A549 (cell line): Measurements from ENCODE around the gene TAAR8. TPM values are rescaled to one million over a fixed set of nuclear protein-coding genes. Genes with fewer than 3 reads are reported as not detected.

Source experiments
- ATAC-seq, 2 experiments: fragments of 200-7000 bp in 1 of 2; fragments of >200 bp in 1 of 2; cut with Nextera tagmentation in 1 of 2; cut with Tn5 transposase in 1 of 2; 3 replicates each; pipeline versions ENCODE4 v1.8.0 to v1.9.1; 2018 to 2020; ENCODE audit warnings: mild to moderate bottlenecking in 1 of 2, moderate library complexity in 1 of 2
- CTCF ChIA-PET: fragments of 300-600 bp; sonication (Branson Sonifier 250); formaldehyde crosslinking; extraction: SDS; loops from one replicate; lab custom pipeline; 2021; ENCODE audit warnings: antibody characterized with exemption, inconsistent platforms; lab: Yijun Ruan, JAX
- POLR2A ChIA-PET: fragments of 350-600 bp; formaldehyde crosslinking; extraction: SDS; loops from one replicate; lab custom pipeline; 2021; ENCODE audit warnings: antibody characterized with exemption, inconsistent platforms; lab: Yijun Ruan, JAX
- DNase-seq, 2 experiments: peaks; one replicate each; pipeline versions ENCODE4 v3.0.0 to v3.0.0-alpha.2; 2011 to 2016; ENCODE audit warnings: low read depth in 1 of 2, low spot score in 1 of 2
- FAIRE-seq: peaks from 2 replicates; lab custom pipeline; 2011; peaks lifted over from hg19 to GRCh38; lab: Jason Lieb, UNC
- H3K27ac ChIP-seq, 2 experiments: fragments of >200 bp; sonication (Bioruptor Twin); formaldehyde crosslinking; 3 replicates each; pipeline ENCODE4 v1.5.1; 2016 to 2017
- H3K4me1 ChIP-seq: fragments of >200 bp; sonication (Bioruptor Twin); formaldehyde crosslinking; 3 replicates; pipeline ENCODE4 v1.6.1; 2016
- H3K4me2 ChIP-seq: fragments of >200 bp; sonication (Bioruptor Twin); formaldehyde crosslinking; 3 replicates; pipeline ENCODE4 v1.6.1; 2016
- H3K4me3 ChIP-seq: fragments of >200 bp; sonication (Bioruptor Twin); formaldehyde crosslinking; 3 replicates; pipeline ENCODE4 v1.5.1; 2016
- H3K9me3 ChIP-seq: fragments of >200 bp; sonication (Bioruptor Twin); formaldehyde crosslinking; 3 replicates; pipeline ENCODE4 v1.6.1; 2016
- CBX8 ChIP-seq: fragments of 200-600 bp; sonication (generic); IDR thresholded peaks from 2 replicates; pipeline ENCODE4 v1.6.1; 2016
- CHD2 ChIP-seq: fragments of 150-350 bp; IDR thresholded peaks from 2 replicates; pipeline ENCODE4 v1.6.1; 2014; ENCODE audit warnings: low read length; ENCODE audit not compliant: partially characterized antibody
- GATA3 ChIP-seq: IDR thresholded peaks from 2 replicates; pipeline ENCODE4 v1.6.1; 2012; ENCODE audit warnings: borderline replicate concordance
- HDAC2 ChIP-seq: fragments of 200-600 bp; sonication (generic); IDR thresholded peaks from 2 replicates; pipeline ENCODE4 v1.6.1; 2016
- HOXB13 ChIP-seq: fragments of 250-450 bp; sonication (Bioruptor Pico); IDR thresholded peaks from 2 replicates; pipeline ENCODE4 v1.5.0; 2020; ENCODE audit warnings: low read depth, mild to moderate bottlenecking, moderate library complexity
- JUNB ChIP-seq: fragments of >200 bp; sonication (Bioruptor Twin); formaldehyde crosslinking; IDR thresholded peaks from 2 replicates; pipeline ENCODE4 v1.6.1; 2016
- MAZ ChIP-seq: fragments of 150-350 bp; IDR thresholded peaks from 2 replicates; pipeline ENCODE4 v1.6.1; 2014; ENCODE audit warnings: antibody characterized with exemption, low read depth, low read length, borderline replicate concordance
- NR3C1 ChIP-seq: fragments of >200 bp; sonication (Bioruptor Twin); formaldehyde crosslinking; IDR thresholded peaks from 3 replicates; pipeline ENCODE4 v1.6.1; 2017
- RARB ChIP-seq: fragments of 250-450 bp; sonication (Bioruptor Pico); IDR thresholded peaks from 2 replicates; pipeline ENCODE4 v1.8.0; 2021; ENCODE audit warnings: mild to moderate bottlenecking, moderate library complexity
- RCOR1 ChIP-seq: fragments of 150-350 bp; IDR thresholded peaks from 2 replicates; pipeline ENCODE4 v1.6.1; 2014; ENCODE audit warnings: antibody characterized with exemption, low read length, low read depth
- RFX5 ChIP-seq: fragments of 450-650 bp; IDR thresholded peaks from 2 replicates; pipeline ENCODE4 v1.7.1; 2014; ENCODE audit warnings: antibody characterized with exemption, mild to moderate bottlenecking, moderate library complexity
- SMC3 ChIP-seq: fragments of >200 bp; sonication (Bioruptor Twin); formaldehyde crosslinking; IDR thresholded peaks from 3 replicates; pipeline ENCODE4 v1.6.1; 2018; ENCODE audit warnings: inconsistent platforms
- ZSCAN20 ChIP-seq: fragments of 250-450 bp; sonication (Bioruptor Pico); IDR thresholded peaks from 2 replicates; pipeline ENCODE4 v1.8.0; 2022; ENCODE audit warnings: mild to moderate bottlenecking, moderate library complexity
- WGBS: methylation state at CpG from one replicate; pipeline ENCODE4 v1.1.6; 2017; ENCODE audit errors: missing lambda C conversion rate; 5-methylcytosine and 5-hydroxymethylcytosine counted together
- polyA plus RNA-seq, 4 experiments: library from polyadenylated mRNA; depleted of rRNA in 3 of 4; stranded (reverse); fragments of >200 nt; fragmentation: RNase III in 1 of 4; extraction: RNeasy Plus Mini Kit Qiagen cat#74134 plus additional on column Dnase treatment in 1 of 4; gene quantifications; 2 replicates in 3 of 4; 3 replicates in 1 of 4; pipeline ENCODE4 v1.2.3, GENCODE V29; 2011 to 2017
- TF ChIP-seq, protein P1 (sequence below): fragments of 150-350 bp; IDR thresholded peaks from 2 replicates; pipeline ENCODE4 v1.6.1; 2014; ENCODE audit warnings: low read depth, mild to moderate bottlenecking, low read length
- TF ChIP-seq, protein P2 (sequence below): fragments of 200-600 bp; sonication (generic); IDR thresholded peaks from 2 replicates; pipeline ENCODE4 v1.6.1; 2016; ENCODE audit warnings: antibody characterized with exemption, mild to moderate bottlenecking, moderate library complexity
- TF ChIP-seq, protein P3 (sequence below): IDR thresholded peaks from 2 replicates; pipeline ENCODE4 v1.6.1; 2012
- TF ChIP-seq, protein P4 (sequence below): fragments of >200 bp; sonication (Bioruptor Twin); formaldehyde crosslinking; IDR thresholded peaks from 2 replicates; pipeline ENCODE4 v1.6.1; 2016
- TF ChIP-seq, protein P5 (sequence below): IDR thresholded peaks from 2 replicates; pipeline ENCODE4 v1.6.1; 2012

TAAR8 gene
- polyA plus RNA-seq, 2 of the 4 experiments (the other 2 are of a cell fraction), result not detected

DNA sequence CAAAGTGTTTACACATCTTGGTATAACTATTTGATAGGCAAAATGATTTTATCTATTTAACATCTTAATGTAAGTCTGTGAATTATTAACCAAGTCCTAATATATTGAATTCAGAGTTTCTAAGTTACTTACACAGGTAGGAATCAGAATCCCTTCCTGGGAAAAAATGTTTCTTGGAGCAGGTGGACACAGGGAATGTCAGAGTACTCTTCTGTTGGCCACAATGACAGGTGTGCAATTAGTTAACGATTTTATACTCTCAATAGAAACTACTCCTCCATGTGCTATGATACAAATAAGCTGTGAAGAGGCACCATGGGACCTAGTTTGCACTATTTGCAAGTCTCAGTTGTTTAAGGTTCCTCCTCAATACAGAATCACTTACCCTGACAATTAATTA, 37.9 kb downstream of the TAAR8 start (continued):
- TF ChIP-seq JUNB, result no peak
- no peak for TF ChIP-seq HDAC2
- TF ChIP-seq RARB (CRISPR knock-in tag), result no peak
- TF ChIP-seq ZSCAN20 (CRISPR knock-in tag), result no peak
- TF ChIP-seq SMC3, result no peak
- TF ChIP-seq, all 56 proteins: peak for 0

DNA sequence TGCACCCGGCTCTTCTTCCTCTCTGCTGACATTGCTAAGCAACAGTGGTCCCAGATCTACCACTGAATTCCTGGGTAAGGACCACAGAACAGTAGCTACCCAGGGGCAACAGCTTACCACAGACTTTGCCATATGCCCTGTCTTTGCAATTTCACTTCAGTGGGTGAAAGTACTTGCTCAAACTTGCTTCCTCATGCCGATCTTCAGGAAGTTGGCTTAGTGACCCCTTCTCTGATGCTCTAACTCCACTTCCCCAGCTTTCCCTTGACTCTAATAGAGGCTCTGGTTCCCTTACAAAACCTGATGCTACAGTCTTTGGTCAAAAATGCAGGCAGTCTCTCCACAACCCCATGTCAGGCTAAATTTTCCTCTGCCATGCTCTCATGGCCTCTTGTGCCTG, 40.4 kb downstream of the TAAR8 start:
- CTCF ChIA-PET, result no interaction called here
- TF ChIP-seq RFX5 (no peak), CBX8 (no peak), MAZ (no peak), JUNB (no peak), RCOR1 (no peak), GATA3 (no peak)
- TF ChIP-seq, protein P1, sequence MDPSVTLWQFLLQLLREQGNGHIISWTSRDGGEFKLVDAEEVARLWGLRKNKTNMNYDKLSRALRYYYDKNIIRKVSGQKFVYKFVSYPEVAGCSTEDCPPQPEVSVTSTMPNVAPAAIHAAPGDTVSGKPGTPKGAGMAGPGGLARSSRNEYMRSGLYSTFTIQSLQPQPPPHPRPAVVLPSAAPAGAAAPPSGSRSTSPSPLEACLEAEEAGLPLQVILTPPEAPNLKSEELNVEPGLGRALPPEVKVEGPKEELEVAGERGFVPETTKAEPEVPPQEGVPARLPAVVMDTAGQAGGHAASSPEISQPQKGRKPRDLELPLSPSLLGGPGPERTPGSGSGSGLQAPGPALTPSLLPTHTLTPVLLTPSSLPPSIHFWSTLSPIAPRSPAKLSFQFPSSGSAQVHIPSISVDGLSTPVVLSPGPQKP, result no peak
- TF ChIP-seq, protein P2, sequence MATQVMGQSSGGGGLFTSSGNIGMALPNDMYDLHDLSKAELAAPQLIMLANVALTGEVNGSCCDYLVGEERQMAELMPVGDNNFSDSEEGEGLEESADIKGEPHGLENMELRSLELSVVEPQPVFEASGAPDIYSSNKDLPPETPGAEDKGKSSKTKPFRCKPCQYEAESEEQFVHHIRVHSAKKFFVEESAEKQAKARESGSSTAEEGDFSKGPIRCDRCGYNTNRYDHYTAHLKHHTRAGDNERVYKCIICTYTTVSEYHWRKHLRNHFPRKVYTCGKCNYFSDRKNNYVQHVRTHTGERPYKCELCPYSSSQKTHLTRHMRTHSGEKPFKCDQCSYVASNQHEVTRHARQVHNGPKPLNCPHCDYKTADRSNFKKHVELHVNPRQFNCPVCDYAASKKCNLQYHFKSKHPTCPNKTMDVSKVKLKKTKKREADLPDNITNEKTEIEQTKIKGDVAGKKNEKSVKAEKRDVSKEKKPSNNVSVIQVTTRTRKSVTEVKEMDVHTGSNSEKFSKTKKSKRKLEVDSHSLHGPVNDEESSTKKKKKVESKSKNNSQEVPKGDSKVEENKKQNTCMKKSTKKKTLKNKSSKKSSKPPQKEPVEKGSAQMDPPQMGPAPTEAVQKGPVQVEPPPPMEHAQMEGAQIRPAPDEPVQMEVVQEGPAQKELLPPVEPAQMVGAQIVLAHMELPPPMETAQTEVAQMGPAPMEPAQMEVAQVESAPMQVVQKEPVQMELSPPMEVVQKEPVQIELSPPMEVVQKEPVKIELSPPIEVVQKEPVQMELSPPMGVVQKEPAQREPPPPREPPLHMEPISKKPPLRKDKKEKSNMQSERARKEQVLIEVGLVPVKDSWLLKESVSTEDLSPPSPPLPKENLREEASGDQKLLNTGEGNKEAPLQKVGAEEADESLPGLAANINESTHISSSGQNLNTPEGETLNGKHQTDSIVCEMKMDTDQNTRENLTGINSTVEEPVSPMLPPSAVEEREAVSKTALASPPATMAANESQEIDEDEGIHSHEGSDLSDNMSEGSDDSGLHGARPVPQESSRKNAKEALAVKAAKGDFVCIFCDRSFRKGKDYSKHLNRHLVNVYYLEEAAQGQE, result no peak
- TF ChIP-seq, protein P3, sequence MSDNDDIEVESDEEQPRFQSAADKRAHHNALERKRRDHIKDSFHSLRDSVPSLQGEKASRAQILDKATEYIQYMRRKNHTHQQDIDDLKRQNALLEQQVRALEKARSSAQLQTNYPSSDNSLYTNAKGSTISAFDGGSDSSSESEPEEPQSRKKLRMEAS, result no peak
- TF ChIP-seq, protein P4, sequence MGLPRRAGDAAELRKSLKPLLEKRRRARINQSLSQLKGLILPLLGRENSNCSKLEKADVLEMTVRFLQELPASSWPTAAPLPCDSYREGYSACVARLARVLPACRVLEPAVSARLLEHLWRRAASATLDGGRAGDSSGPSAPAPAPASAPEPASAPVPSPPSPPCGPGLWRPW, result no peak
- TF ChIP-seq, all 56 proteins: peak for 0
- no peaks in the 10 kb centered on the region for H3K9me3 ChIP-seq
- FAIRE-seq, result no peak
- no peak for ATAC-seq
- no peak overlapping the region for H3K4me3 ChIP-seq
- H3K4me2 ChIP-seq, result no peak overlapping the region
- 50% methylated on average over 2 of the region's 2 CpGs for WGBS
- no peak overlapping the region for H3K27ac ChIP-seq
- POLR2A ChIA-PET, result no interaction called here
- H3K4me1 ChIP-seq, result no peaks in the 10 kb centered on the region
- DNase-seq, result no peak

DNA sequence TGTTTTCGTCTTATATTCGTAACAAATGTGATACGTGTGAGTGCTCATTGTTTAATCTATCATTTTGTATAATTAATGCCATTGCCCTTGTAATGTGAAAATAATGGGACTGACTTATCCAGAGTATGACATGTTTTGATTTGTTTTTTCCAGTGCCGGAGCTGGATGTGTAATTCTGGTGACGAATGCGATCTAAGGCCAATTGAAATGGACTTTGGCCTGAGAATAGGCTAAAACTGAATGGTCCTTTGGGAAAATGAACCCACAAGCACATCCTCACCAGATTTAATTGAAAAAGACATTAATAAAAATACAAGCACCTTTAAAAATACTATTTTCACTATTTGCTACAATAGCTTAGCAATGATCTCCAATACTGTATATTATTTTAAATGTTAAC, 43.7 kb downstream of the TAAR8 start:
- FAIRE-seq (no peak), DNase-seq (no peak), ATAC-seq (no peak)
- WGBS, result 81% methylated on average over 6 of the region's 6 CpGs
- Histone ChIP-seq H3K4me3 (no peak overlapping the region), H3K4me2 (no peak overlapping the region), H3K4me1 (no peaks in the 10 kb centered on the region), H3K9me3 (no peaks in the 10 kb centered on the region), H3K27ac (no peak overlapping the region)
- CTCF ChIA-PET, result no interaction called here
- TF ChIP-seq HDAC2, result no peak
- TF ChIP-seq CHD2, result no peak
- TF ChIP-seq, protein P5, sequence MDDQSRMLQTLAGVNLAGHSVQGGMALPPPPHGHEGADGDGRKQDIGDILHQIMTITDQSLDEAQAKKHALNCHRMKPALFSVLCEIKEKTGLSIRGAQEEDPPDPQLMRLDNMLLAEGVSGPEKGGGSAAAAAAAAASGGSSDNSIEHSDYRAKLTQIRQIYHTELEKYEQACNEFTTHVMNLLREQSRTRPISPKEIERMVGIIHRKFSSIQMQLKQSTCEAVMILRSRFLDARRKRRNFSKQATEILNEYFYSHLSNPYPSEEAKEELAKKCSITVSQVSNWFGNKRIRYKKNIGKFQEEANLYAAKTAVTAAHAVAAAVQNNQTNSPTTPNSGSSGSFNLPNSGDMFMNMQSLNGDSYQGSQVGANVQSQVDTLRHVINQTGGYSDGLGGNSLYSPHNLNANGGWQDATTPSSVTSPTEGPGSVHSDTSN, result no peak
- no peak for TF ChIP-seq RCOR1
- TF ChIP-seq NR3C1, result no peak
- no peak for TF ChIP-seq HOXB13
- TF ChIP-seq, protein P4, result no peak
- POLR2A ChIA-PET, result no interaction called here
